PC-9 (cell line): ENCODE measurements around the gene CTU2. TPM values are rescaled to one million over a fixed set of nuclear protein-coding genes. Genes with fewer than 3 reads are reported as not detected.

Experiments
- BruUV-seq: library from RNA; stranded (reverse); fragments of 400-500 nt; replicated peaks from 2 replicates; lab custom pipeline; 2021; lab: Mats Ljungman, UMichigan
- CTCF ChIA-PET: fragments of 300-600 bp; sonication (Branson Sonifier 250); formaldehyde crosslinking; loops from one replicate; lab custom pipeline; 2022; ENCODE audit warnings: antibody characterized with exemption; lab: Charles Lee
- POLR2A ChIA-PET: fragments of 300-600 bp; sonication (Branson Sonifier 250); formaldehyde crosslinking; loops from one replicate; lab custom pipeline; 2022; ENCODE audit warnings: antibody characterized with exemption; ENCODE audit not compliant: unreplicated experiment; lab: Charles Lee
- DNase-seq, 2 experiments: peaks; one replicate each; pipeline versions ENCODE4 v3.0.0 to v3.0.0-alpha.2; 2015 to 2022; ENCODE audit warnings: mixed read lengths in 1 of 2
- H2AFZ ChIP-seq: fragments of 200-600 bp; sonication (generic); 2 replicates; pipeline ENCODE4 v1.8.1; 2017; ENCODE audit warnings: antibody characterized with exemption
- H3F3A ChIP-seq: fragments of 200-600 bp; sonication (generic); 2 replicates; pipeline ENCODE4 v1.8.1; 2017; ENCODE audit warnings: antibody characterized with exemption, mild to moderate bottlenecking, low read depth; ENCODE audit not compliant: insufficient read depth
- H3K27ac ChIP-seq: fragments of 200-600 bp; sonication (generic); 2 replicates; pipeline ENCODE4 v1.6.1; 2016; ENCODE audit warnings: mixed run types
- H3K27me3 ChIP-seq: fragments of 200-600 bp; sonication (generic); 2 replicates; pipeline ENCODE4 v1.6.1; 2016; ENCODE audit warnings: low read depth, mixed run types; ENCODE audit not compliant: insufficient read depth
- H3K36me3 ChIP-seq: fragments of 200-600 bp; sonication (generic); 2 replicates; pipeline ENCODE4 v1.6.1; 2016; ENCODE audit warnings: low read depth, mixed run types
- H3K4me1 ChIP-seq: fragments of 200-600 bp; sonication (generic); replicated peaks from 2 replicates; pipeline ENCODE4 v1.6.1; 2016; ENCODE audit warnings: mixed run types; ENCODE audit not compliant: insufficient read depth
- H3K4me2 ChIP-seq: fragments of 200-600 bp; sonication (generic); 2 replicates; pipeline ENCODE4 v1.6.1; 2017; ENCODE audit warnings: mixed run types
- H3K4me3 ChIP-seq: fragments of 200-600 bp; sonication (generic); 2 replicates; pipeline ENCODE4 v1.6.1; 2016; ENCODE audit warnings: mixed run types
- H3K79me2 ChIP-seq: fragments of 200-600 bp; sonication (generic); 2 replicates; pipeline ENCODE4 v1.6.1; 2017; ENCODE audit warnings: low read depth, mixed run types
- H3K9me2 ChIP-seq: fragments of 200-600 bp; sonication (generic); 2 replicates; pipeline ENCODE4 v1.8.1; 2017; ENCODE audit warnings: mild to moderate bottlenecking; ENCODE audit not compliant: insufficient read depth
- H3K9me3 ChIP-seq: fragments of 200-600 bp; sonication (generic); 2 replicates; pipeline ENCODE4 v1.8.1; 2016; ENCODE audit warnings: low read depth; ENCODE audit not compliant: insufficient read depth
- H4K20me1 ChIP-seq: fragments of 200-600 bp; sonication (generic); 2 replicates; pipeline ENCODE4 v1.8.1; 2017; ENCODE audit not compliant: insufficient read depth
- CTCF ChIP-seq: fragments of 200-600 bp; sonication (generic); conservative IDR thresholded peaks from 2 replicates; pipeline ENCODE4 v1.6.1; 2017; ENCODE audit warnings: mixed run types, antibody characterized with exemption, mild to moderate bottlenecking, moderate library complexity
- EZH2 ChIP-seq: fragments of 200-600 bp; sonication (generic); IDR thresholded peaks from 2 replicates; pipeline ENCODE4 v1.8.0; 2017; ENCODE audit warnings: antibody characterized with exemption, low read depth
- intact Hi-C: fragments of 100-400 bp; cut with micrococcal nuclease; formaldehyde crosslinking; loops from one replicate; pipeline ENCODE4 v1.10.0; 2022; ENCODE audit not compliant: unreplicated experiment
- total RNA-seq: library from RNA; stranded (reverse); gene quantifications from 2 replicates; pipeline ENCODE4 v1.2.3, GENCODE V29; 2021

The CTU2 gene
- total RNA-seq, 1 experiment from 2014 or later = 20.0 TPM

- no peak overlapping the region for H3K4me3 ChIP-seq
- H4K20me1 ChIP-seq = no peaks in the 10 kb centered on the region
- H3K9me2 ChIP-seq = no peaks in the 10 kb centered on the region
- H3K36me3 ChIP-seq = no peaks in the 10 kb centered on the region
- H3K79me2 ChIP-seq = no peaks in the 10 kb centered on the region
- H3K27me3 ChIP-seq = no peaks in the 10 kb centered on the region
- no peak overlapping the region for H3K4me2 ChIP-seq
- no peaks in the 10 kb centered on the region for H3K4me1 ChIP-seq
- intact Hi-C loops = no loop called here
- POLR2A ChIA-PET = no interaction called here
- DNase-seq = no peak
- no peak overlapping the region for H3K27ac ChIP-seq
- no peak overlapping the region for H2AFZ ChIP-seq
- no peaks in the 10 kb centered on the region for H3K9me3 ChIP-seq
- H3F3A ChIP-seq = no peaks in the 10 kb centered on the region
- no TSS peak for BruUV-seq
- TF ChIP-seq EZH2 (no peak), CTCF (no peak)
- CTCF ChIA-PET = no interaction called here
These were observed 19.5 kb downstream of the CTU2 start for GRCh38 chr16:88725609-88726407.

GRCh38 chr16:88726408-88726749 is 20.1 kb downstream of the CTU2 start:
- ChIA-PET CTCF (no interaction called here), POLR2A (no interaction called here)
- Histone ChIP-seq H3K9me3 (no peaks in the 10 kb centered on the region), H3F3A (no peaks in the 10 kb centered on the region; the same call in 1 of the 2 replicates), H3K79me2 (no peaks in the 10 kb centered on the region), H3K27ac (no peak overlapping the region), H2AFZ (no peak overlapping the region), H3K4me1 (no peaks in the 10 kb centered on the region), H3K36me3 (no peaks in the 10 kb centered on the region), H3K9me2 (no peaks in the 10 kb centered on the region), H3K4me3 (no peak overlapping the region), H4K20me1 (no peaks in the 10 kb centered on the region), H3K27me3 (no peaks in the 10 kb centered on the region), H3K4me2 (no peak overlapping the region)
- no TSS peak for BruUV-seq
- DNase-seq = no peak
- intact Hi-C loops = no loop called here
- TF ChIP-seq CTCF = no peak
- no peak for TF ChIP-seq EZH2

GRCh38 chr16:88726981-88727380 is 20.7 kb downstream of the CTU2 start:
- no peak for DNase-seq
- H3K9me3 ChIP-seq = no peaks in the 10 kb centered on the region
- BruUV-seq = no TSS peak
- H3K4me2 ChIP-seq = no peak overlapping the region
- CTCF ChIA-PET = no interaction called here
- H3K4me3 ChIP-seq = no peak overlapping the region
- POLR2A ChIA-PET = no interaction called here
- no peaks in the 10 kb centered on the region for H3K27me3 ChIP-seq
- intact Hi-C loops = no loop called here
- H4K20me1 ChIP-seq = no peaks in the 10 kb centered on the region
- no peaks in the 10 kb centered on the region for H3K79me2 ChIP-seq
- H3K36me3 ChIP-seq = no peaks in the 10 kb centered on the region
- no peaks in the 10 kb centered on the region for H3K4me1 ChIP-seq
- H2AFZ ChIP-seq = no peak overlapping the region
- TF ChIP-seq EZH2 = no peak
- no peak for TF ChIP-seq CTCF
- no peak overlapping the region for H3K27ac ChIP-seq
- H3K9me2 ChIP-seq = no peaks in the 10 kb centered on the region
- no peaks in the 10 kb centered on the region; the same call in 1 of the 2 replicates for H3F3A ChIP-seq
